Endothelial cell of umbilical vein (primary cell): ENCODE measurements around the gene DPY19L3. TPM values are rescaled to one million over a fixed set of nuclear protein-coding genes. Genes with fewer than 3 reads are reported as not detected.

ENCODE experiments used
- BruUV-seq: library from RNA; stranded (reverse); fragments of 400-500 nt; replicated peaks from 2 replicates; lab custom pipeline; 2021; lab: Mats Ljungman, UMichigan
- CTCF ChIA-PET: fragments of 300-600, 350-600 bp; sonication (Branson Sonifier 250); formaldehyde crosslinking; loops from one replicate; lab custom pipeline; 2021; ENCODE audit warnings: antibody characterized with exemption, inconsistent platforms; lab: Charles Lee
- POLR2A ChIA-PET: fragments of 300-600, 350-600 bp; sonication (Branson Sonifier 250); formaldehyde crosslinking; loops from one replicate; lab custom pipeline; 2021; ENCODE audit warnings: antibody characterized with exemption, inconsistent platforms; lab: Charles Lee
- DNase-seq: peaks from one replicate; pipeline ENCODE4 v3.0.0-alpha.2; 2011; ENCODE audit warnings: low read depth, low spot score
- FAIRE-seq: peaks from 2 replicates; lab custom pipeline; 2011; peaks lifted over from hg19 to GRCh38; lab: Jason Lieb, UNC
- H2AFZ ChIP-seq: 2 replicates; pipeline ENCODE4 v1.6.0; 2012; ENCODE audit warnings: low read depth, low read length, control low read depth, inconsistent platforms
- H3K27ac ChIP-seq: 2 replicates; pipeline ENCODE4 v1.5.1; 2011; ENCODE audit warnings: low read depth, mild to moderate bottlenecking, control low read depth, low read length, moderate library complexity; ENCODE audit not compliant: insufficient read depth
- H3K27me3 ChIP-seq, 2 experiments: 2 replicates each; pipeline versions ENCODE4 v1.6.0 to v1.6.1; 2011; ENCODE audit warnings: low read length in 2 of 2, mixed read lengths in 1 of 2; ENCODE audit not compliant: control insufficient read depth in 2 of 2, insufficient read depth in 2 of 2
- H3K36me3 ChIP-seq, 2 experiments: 2 replicates in 1 of 2; 3 replicates in 1 of 2; pipeline ENCODE4 v1.5.1; 2011; ENCODE audit warnings: low read length in 2 of 2, mild to moderate bottlenecking in 1 of 2, moderate library complexity in 1 of 2; ENCODE audit not compliant: control insufficient read depth in 2 of 2, insufficient read depth in 2 of 2; ENCODE audit errors: extremely low read depth in 1 of 2
- H3K4me1 ChIP-seq: 3 replicates; pipeline ENCODE4 v1.5.1; 2011; ENCODE audit warnings: mild to moderate bottlenecking, low read length; ENCODE audit not compliant: control insufficient read depth, insufficient read depth; ENCODE audit errors: extremely low read depth
- H3K4me2 ChIP-seq: 2 replicates; pipeline ENCODE4 v1.6.1; 2011; ENCODE audit warnings: low read length, control low read depth, mixed read lengths; ENCODE audit not compliant: insufficient read depth
- H3K4me3 ChIP-seq, 3 experiments: fragments of 200-600 bp in 1 of 3; sonication (generic), shearing (Covaris generic) in 1 of 3; replicated peaks in 1 of 3; 2 replicates each; pipeline ENCODE4 v1.5.1; 2011 to 2016; ENCODE audit warnings: control low read depth in 3 of 3, low read length in 3 of 3, mild to moderate bottlenecking in 2 of 3, inconsistent platforms in 1 of 3, low read depth in 1 of 3, moderate library complexity in 1 of 3; ENCODE audit not compliant: insufficient read depth in 1 of 3
- H3K79me2 ChIP-seq: 2 replicates; pipeline ENCODE4 v1.6.0; 2012; ENCODE audit warnings: low read length, inconsistent platforms; ENCODE audit not compliant: control insufficient read depth, insufficient read depth
- H3K9ac ChIP-seq: replicated peaks from 2 replicates; pipeline ENCODE3; 2011; ENCODE audit warnings: low read length, control low read depth; ENCODE audit not compliant: insufficient read depth; ENCODE audit errors: extremely low read depth
- H3K9me1 ChIP-seq: replicated peaks from 3 replicates; pipeline ENCODE4 v1.6.0; 2011; ENCODE audit warnings: mild to moderate bottlenecking, low read length; ENCODE audit not compliant: control insufficient read depth, insufficient read depth; ENCODE audit errors: extremely low read depth
- H3K9me3 ChIP-seq: replicated peaks from 2 replicates; pipeline ENCODE4 v1.5.1; 2012; ENCODE audit warnings: low read length, inconsistent platforms; ENCODE audit not compliant: control insufficient read depth, insufficient read depth
- H4K20me1 ChIP-seq: replicated peaks from 2 replicates; pipeline ENCODE3; 2011; ENCODE audit warnings: mild to moderate bottlenecking, low read length; ENCODE audit not compliant: control insufficient read depth, insufficient read depth; ENCODE audit errors: extremely low read depth
- FOS ChIP-seq: IDR thresholded peaks from 2 replicates; pipeline ENCODE4 v1.6.1; 2011; ENCODE audit warnings: mild to moderate bottlenecking, low read length, moderate library complexity, borderline replicate concordance; ENCODE audit not compliant: insufficient read depth
- JUN ChIP-seq: IDR thresholded peaks from 2 replicates; pipeline ENCODE4 v1.6.1; 2011; ENCODE audit warnings: borderline replicate concordance, low read depth; ENCODE audit not compliant: insufficient read length, insufficient read depth
- MAX ChIP-seq: IDR thresholded peaks from 2 replicates; pipeline ENCODE4 v1.6.1; 2011; ENCODE audit not compliant: insufficient read depth, insufficient read length
- POLR2A ChIP-seq: IDR thresholded peaks from 2 replicates; pipeline ENCODE4 v1.6.1; 2012; ENCODE audit warnings: low read depth, mild to moderate bottlenecking, control low read depth, low read length
- dilution Hi-C: fragments of 300-500 bp; cut with MboI; formaldehyde crosslinking; loops from one replicate; pipeline ENCODE4 v1.15.0; 2019; ENCODE audit warnings: low sequenced_read_pairs; ENCODE audit not compliant: extremely low pct_ligation_motif_present
- intact Hi-C: fragments of 100-400 bp; cut with micrococcal nuclease; formaldehyde crosslinking; loops from one replicate; pipeline ENCODE4 v1.10.0; 2022
- polyA plus RNA-seq, 4 experiments: library from polyadenylated mRNA; depleted of rRNA in 3 of 4; stranded (reverse) in 3 of 4; unstranded in 1 of 4; fragments of >200 nt; gene quantifications; 2 replicates each; pipeline versions ENCODE4 v1.2.1 to v1.2.3, GENCODE V29; 2011 to 2012; ENCODE audit warnings: missing spikeins in 1 of 4
- total RNA-seq: library from RNA; stranded (reverse); gene quantifications from 2 replicates; pipeline ENCODE4 v1.2.3, GENCODE V29; 2021

DPY19L3 gene
- total and polyA plus RNA-seq, 2 donors (not counting 3 experiments of a cell fraction or from before 2014, with no cell fraction given): 36.1 to 39.5 TPM

GRCh38 chr19:32530773-32531172 is 125.2 kb downstream of the DPY19L3 start:
- ChIA-PET CTCF (no interaction called here), POLR2A (no interaction called here)
- no peaks in the 10 kb centered on the region for H4K20me1 ChIP-seq
- H3K36me3 ChIP-seq: no peaks in the 10 kb centered on the region
- BruUV-seq: no TSS peak
- H2AFZ ChIP-seq: no peak overlapping the region
- no peak for TF ChIP-seq JUN
- no peak for TF ChIP-seq POLR2A
- H3K9me1 ChIP-seq: no peaks in the 10 kb centered on the region
- intact Hi-C loops: no loop called here
- H3K4me1 ChIP-seq: no peaks in the 10 kb centered on the region
- no peak overlapping the region for H3K9ac ChIP-seq
- H3K27ac ChIP-seq: no peak overlapping the region
- no peaks in the 10 kb centered on the region for H3K27me3 ChIP-seq
- H3K79me2 ChIP-seq: no peaks in the 10 kb centered on the region
- H3K4me2 ChIP-seq: no peak overlapping the region
- DNase-seq: no peak
- FAIRE-seq: no peak
- no peak overlapping the region for H3K4me3 ChIP-seq
- no peaks in the 10 kb centered on the region for H3K9me3 ChIP-seq
- dilution Hi-C loops: no loop called here

GRCh38 chr19:32532233-32532632 is 126.7 kb downstream of the DPY19L3 start:
- POLR2A ChIA-PET: no interaction called here
- Histone ChIP-seq H3K27me3 (no peaks in the 10 kb centered on the region), H3K36me3 (no peaks in the 10 kb centered on the region), H3K27ac (no peak overlapping the region), H3K79me2 (no peaks in the 10 kb centered on the region), H3K9me3 (no peaks in the 10 kb centered on the region), H3K4me3 (no peak overlapping the region), H3K9me1 (no peaks in the 10 kb centered on the region), H4K20me1 (no peaks in the 10 kb centered on the region), H3K9ac (no peak overlapping the region), H3K4me2 (no peak overlapping the region), H2AFZ (no peak overlapping the region), H3K4me1 (no peaks in the 10 kb centered on the region)
- no peak for TF ChIP-seq FOS
- TF ChIP-seq MAX: no peak
- no peak for TF ChIP-seq POLR2A
- CTCF ChIA-PET: no interaction called here
- intact Hi-C loops (no loop called here), dilution Hi-C loops (no loop called here)
- FAIRE-seq: no peak
- DNase-seq: no peak
- no TSS peak for BruUV-seq

Other genes with a start within 250 kb of the DPY19L3 start
- 20.3 and 23.0 TPM in 2 replicates for gene ZNF507, start 60.2 kb upstream of the DPY19L3 start, total RNA-seq
- gene ZNF507, start 60.2 kb upstream of the DPY19L3 start, polyA plus RNA-seq: 4.8 and 6.8 TPM in 2 replicates
- gene PDCD5, start 175.4 kb downstream of the DPY19L3 start, total RNA-seq: 154 and 168 TPM in 2 replicates
- gene PDCD5, start 175.4 kb downstream of the DPY19L3 start, polyA plus RNA-seq: 34.2 and 51.7 TPM in 2 replicates